Naive thymus-derived CD8-positive, alpha-beta T cell (primary cell): ENCODE results near the gene S100A7. TPM values are rescaled to one million over a fixed set of nuclear protein-coding genes. Genes with fewer than 3 reads are reported as not detected.
"Not testable (repeated sequence)": the region's sequence is repeated elsewhere in the genome, so short reads cannot be mapped to it uniquely, and the experiment has no call there.

Experiments
- ATAC-seq, 2 donors: fragments of 150-1000 bp; cut with Tn5 transposase in 1 of 2; sonication (Bioruptor Pico), chemical (Tn5 transposase) in 1 of 2; 1 replicate in 1 of 2; 2 replicates in 1 of 2; pipeline ENCODE4 v1.10.0; 2021; ENCODE audit warnings: mild to moderate bottlenecking in 2 of 2, moderate library complexity in 2 of 2
- POLR2A ChIA-PET: fragments of 350-600 bp; sonication (Branson Sonifier 250); formaldehyde crosslinking; loops from one replicate; lab custom pipeline; 2021; ENCODE audit warnings: antibody characterized with exemption; lab: Charles Lee
- DNase-seq, 10 donors: peaks; one replicate each; pipeline versions ENCODE4 v3.0.0 to v3.0.0-alpha.2; 2020 to 2022
- H3K27ac Mint-ChIP-seq, 10 donors: one replicate each; pipeline ENCODE4 v1.8.0; 2020 to 2022; ENCODE audit warnings: mild to moderate bottlenecking in 10 of 10, mixed read lengths in 10 of 10, moderate library complexity in 4 of 10, inconsistent platforms in 1 of 10
- H3K27me3 Mint-ChIP-seq, 5 donors: one replicate each; pipeline ENCODE4 v1.8.0; 2021 to 2022; ENCODE audit warnings: mixed read lengths in 5 of 5
- H3K36me3 Mint-ChIP-seq, 3 donors: one replicate each; pipeline ENCODE4 v1.8.0; 2020 to 2022; ENCODE audit warnings: mixed read lengths in 3 of 3, mild to moderate bottlenecking in 2 of 3, inconsistent platforms in 1 of 3
- H3K4me1 Mint-ChIP-seq, 4 donors: one replicate each; pipeline ENCODE4 v1.8.0; 2021 to 2022; ENCODE audit warnings: mixed read lengths in 4 of 4
- H3K4me3 Mint-ChIP-seq, 10 donors: one replicate each; pipeline ENCODE4 v1.8.0; 2020 to 2022; ENCODE audit warnings: mild to moderate bottlenecking in 10 of 10, mixed read lengths in 10 of 10, moderate library complexity in 6 of 10, inconsistent platforms in 1 of 10
- H3K9me3 Mint-ChIP-seq, 9 donors: one replicate each; pipeline ENCODE4 v1.8.0; 2020 to 2022; ENCODE audit warnings: mixed read lengths in 9 of 9, mild to moderate bottlenecking in 3 of 9, inconsistent platforms in 1 of 9, moderate library complexity in 1 of 9
- polyA plus RNA-seq, 3 donors: library from polyadenylated mRNA; unstranded; fragments of 300-500 nt; fragmentation: Illumina TruSeq; gene quantifications; one replicate each; pipeline ENCODE4 v1.2.3, GENCODE V29; 2021
- total RNA-seq, 8 experiments: library from RNA in 2 of 8; stranded (reverse) in 2 of 8; gene quantifications; one replicate each; pipeline ENCODE4 v1.2.3 and lab custom pipeline; 2021 to 2026

The S100A7 gene
- total and polyA plus RNA-seq, 5 experiments from 2014 or later = not detected

GRCh38 chr1:153466908-153467307 lies 6.5 kb upstream of the S100A7 start:
- Mint-ChIP-seq H3K27ac (no peak overlapping the region), H3K36me3 (peaks cover 0 to 10% (median 3%) of the 10 kb centered on the region in 3 donors), H3K4me3 (no peak overlapping the region), H3K4me1 (peaks cover 0 to 4% (median 0%) of the 10 kb centered on the region in 4 donors), H3K27me3 (peaks cover 8 to 27% (median 24%) of the 10 kb centered on the region in 5 donors), H3K9me3 (peaks cover 0 to 15% (median 10%) of the 10 kb centered on the region in 9 donors)
- DNase-seq (no peak), ATAC-seq (no peak)
- POLR2A ChIA-PET = no interaction called here

- H3K27ac Mint-ChIP-seq = no peak overlapping the region
- no peak overlapping the region for H3K4me3 Mint-ChIP-seq
- peaks cover 0 to 6% (median 3%) of the 10 kb centered on the region in 3 donors for H3K36me3 Mint-ChIP-seq
- peaks cover 0 to 4% (median 0%) of the 10 kb centered on the region in 4 donors for H3K4me1 Mint-ChIP-seq
- DNase-seq (peak; percentile 12 to 71 (median 51)), ATAC-seq (peak; percentile 75 to 76)
- peaks cover 0 to 9% (median 5%) of the 10 kb centered on the region in 9 donors for H3K9me3 Mint-ChIP-seq
- POLR2A ChIA-PET = interaction anchor here (0.7 kb wide), 1 partner anchor 29 kb away, joined by 3 read pairs; no protein-coding TSS in a partner anchor
- H3K27me3 Mint-ChIP-seq = peaks cover 11 to 27% (median 24%) of the 10 kb centered on the region in 5 donors
Observed at GRCh38 chr1:153465811-153466636, 5.6 kb upstream of the S100A7 start.

DNA sequence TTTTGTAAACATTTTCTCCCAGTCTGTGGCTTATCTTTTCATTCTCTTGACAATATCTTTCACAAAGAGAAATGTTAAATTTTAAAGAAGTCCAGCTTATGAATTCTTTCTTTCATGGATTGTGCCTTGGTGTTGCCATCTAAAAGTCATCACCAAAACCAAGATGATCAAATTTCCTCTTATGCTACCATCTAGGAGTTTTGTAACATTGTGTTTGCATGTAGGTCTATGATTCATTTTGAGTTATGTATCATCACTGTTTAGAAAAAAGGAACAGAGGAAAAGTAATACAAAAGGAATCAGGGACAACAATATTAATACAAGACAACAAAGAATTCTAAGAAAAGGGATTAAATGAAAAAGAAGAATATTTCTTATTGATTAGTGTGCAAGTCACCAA lies 2.3 kb upstream of the S100A7 start:
- H3K4me3 Mint-ChIP-seq, H3K4me1 Mint-ChIP-seq, DNase-seq, H3K36me3 Mint-ChIP-seq, H3K9me3 Mint-ChIP-seq, ATAC-seq, POLR2A ChIA-PET, H3K27ac Mint-ChIP-seq: not testable (repeated sequence)
- peaks cover 14 to 26% (median 24%) of the 10 kb centered on the region in 5 donors for H3K27me3 Mint-ChIP-seq

DNA sequence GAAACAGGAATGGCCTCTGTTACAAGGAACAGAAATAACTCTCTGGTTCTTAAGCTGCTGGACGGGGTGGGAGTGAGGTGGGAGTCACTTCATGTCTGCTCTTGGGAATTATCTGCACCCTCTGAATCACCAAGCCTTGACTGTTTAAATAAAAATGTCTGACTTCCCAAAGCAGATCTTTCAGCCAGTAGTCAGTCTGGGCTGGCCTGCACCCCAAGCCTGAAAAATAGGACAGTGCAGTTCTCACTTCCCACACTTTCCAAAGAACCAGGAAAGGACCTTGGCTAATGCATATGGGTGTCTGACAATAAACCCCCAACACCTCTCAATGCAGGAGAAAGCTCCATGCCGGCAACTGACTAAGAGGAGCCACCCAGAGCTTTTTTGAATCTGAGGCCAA lies 796 bp downstream of the S100A7 start:
- POLR2A ChIA-PET = no interaction called here
- H3K4me3 Mint-ChIP-seq = no peak overlapping the region
- peaks cover 10 to 39% (median 32%) of the 10 kb centered on the region in 5 donors for H3K27me3 Mint-ChIP-seq
- no peak for ATAC-seq
- H3K27ac Mint-ChIP-seq = no peak overlapping the region
- H3K36me3 Mint-ChIP-seq = peaks cover 0 to 3% (median 0%) of the 10 kb centered on the region in 3 donors
- H3K9me3 Mint-ChIP-seq = no peaks in the 10 kb centered on the region
- DNase-seq = no peak
- no peaks in the 10 kb centered on the region for H3K4me1 Mint-ChIP-seq

DNA sequence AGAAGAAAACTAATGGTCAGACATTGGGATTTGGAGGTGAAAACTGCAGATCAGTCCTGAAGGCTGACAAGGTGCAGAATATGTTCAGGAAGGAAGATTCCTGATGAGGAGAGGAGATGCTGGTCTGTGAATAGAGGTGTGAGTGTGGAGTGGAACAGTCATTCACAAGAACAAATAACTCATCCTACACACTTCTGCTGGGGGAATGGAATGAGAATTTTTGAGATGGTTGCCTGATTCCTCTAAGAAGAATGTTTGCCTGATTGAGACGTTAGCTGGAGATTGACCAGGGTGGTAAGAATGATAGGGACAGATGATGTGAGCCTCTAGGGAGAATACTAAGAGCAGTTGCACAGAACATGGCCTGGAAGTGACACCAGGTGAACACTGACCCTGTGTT lies 4.1 kb downstream of the S100A7 start:
- peaks cover 0 to 2% (median 0%) of the 10 kb centered on the region in 9 donors for H3K9me3 Mint-ChIP-seq
- POLR2A ChIA-PET = no interaction called here
- ATAC-seq = no peak
- no peak overlapping the region for H3K27ac Mint-ChIP-seq
- H3K4me1 Mint-ChIP-seq = no peaks in the 10 kb centered on the region
- no peak for DNase-seq
- peaks cover 0 to 4% (median 0%) of the 10 kb centered on the region in 3 donors for H3K36me3 Mint-ChIP-seq
- no peak overlapping the region for H3K4me3 Mint-ChIP-seq
- H3K27me3 Mint-ChIP-seq = peaks cover 15 to 35% (median 25%) of the 10 kb centered on the region in 5 donors

- H3K4me1 Mint-ChIP-seq, DNase-seq, H3K36me3 Mint-ChIP-seq, H3K27ac Mint-ChIP-seq, POLR2A ChIA-PET, H3K9me3 Mint-ChIP-seq, ATAC-seq, H3K4me3 Mint-ChIP-seq: not testable (repeated sequence)
- H3K27me3 Mint-ChIP-seq = peaks cover 20 to 74% (median 40%) of the 10 kb centered on the region in 5 donors
Observed at GRCh38 chr1:153448851-153449250, 11.6 kb downstream of the S100A7 start.

- peaks cover 18 to 85% (median 45%) of the 10 kb centered on the region in 5 donors for H3K27me3 Mint-ChIP-seq
- POLR2A ChIA-PET = no interaction called here
- no peak overlapping the region for H3K4me3 Mint-ChIP-seq
- DNase-seq (no peak), ATAC-seq (no peak)
- H3K36me3 Mint-ChIP-seq = no peaks in the 10 kb centered on the region
- H3K4me1 Mint-ChIP-seq = no peaks in the 10 kb centered on the region
- H3K27ac Mint-ChIP-seq = no peak overlapping the region
- H3K9me3 Mint-ChIP-seq = no peaks in the 10 kb centered on the region
Observed at GRCh38 chr1:153447498-153448170, 12.8 kb downstream of the S100A7 start.

GRCh38 chr1:153444078-153444477 lies 16.4 kb downstream of the S100A7 start:
- H3K9me3 Mint-ChIP-seq = peaks cover 0 to 3% (median 0%) of the 10 kb centered on the region in 9 donors
- no peaks in the 10 kb centered on the region for H3K36me3 Mint-ChIP-seq
- DNase-seq (no peak), ATAC-seq (no peak)
- H3K4me3 Mint-ChIP-seq = no peak overlapping the region
- H3K4me1 Mint-ChIP-seq = no peaks in the 10 kb centered on the region
- H3K27me3 Mint-ChIP-seq = peaks cover 14 to 58% (median 31%) of the 10 kb centered on the region in 5 donors
- POLR2A ChIA-PET = no interaction called here
- H3K27ac Mint-ChIP-seq = no peak overlapping the region

DNA sequence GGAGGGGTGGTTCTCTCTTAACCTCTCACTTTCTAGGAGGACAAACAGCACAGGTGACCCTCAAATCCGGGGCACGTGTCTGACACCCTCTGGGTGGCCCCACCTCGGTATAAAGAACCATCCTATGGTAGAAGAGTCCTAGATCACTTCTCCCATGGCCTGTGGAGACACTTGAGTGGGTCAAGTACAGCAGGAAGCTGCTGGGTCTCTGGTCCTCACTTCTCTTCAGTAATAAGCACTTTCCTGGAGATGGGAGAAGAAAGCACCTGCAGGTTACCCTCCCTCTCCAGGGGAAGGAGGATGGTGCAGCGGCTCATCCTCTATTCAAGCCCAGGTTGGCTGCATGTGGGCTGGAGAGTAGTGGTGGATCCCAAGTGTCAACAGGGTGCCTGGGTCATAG lies 17.0 kb downstream of the S100A7 start:
- Mint-ChIP-seq H3K4me1 (no peaks in the 10 kb centered on the region), H3K36me3 (no peaks in the 10 kb centered on the region), H3K4me3 (no peak overlapping the region), H3K9me3 (peaks cover 0 to 3% (median 0%) of the 10 kb centered on the region in 9 donors), H3K27ac (no peak overlapping the region), H3K27me3 (peaks cover 12 to 54% (median 28%) of the 10 kb centered on the region in 5 donors)
- DNase-seq = no peak
- POLR2A ChIA-PET = no interaction called here
- no peak for ATAC-seq

GRCh38 chr1:153441238-153441755 lies 19.2 kb downstream of the S100A7 start:
- Mint-ChIP-seq H3K36me3 (no peaks in the 10 kb centered on the region), H3K4me3 (no peak overlapping the region), H3K27me3 (peaks cover 19 to 58% (median 31%) of the 10 kb centered on the region in 5 donors), H3K27ac (no peak overlapping the region), H3K4me1 (no peaks in the 10 kb centered on the region), H3K9me3 (peaks cover 0 to 3% (median 0%) of the 10 kb centered on the region in 9 donors)
- no peak for DNase-seq
- ATAC-seq = no peak
- POLR2A ChIA-PET = no interaction called here

DNA sequence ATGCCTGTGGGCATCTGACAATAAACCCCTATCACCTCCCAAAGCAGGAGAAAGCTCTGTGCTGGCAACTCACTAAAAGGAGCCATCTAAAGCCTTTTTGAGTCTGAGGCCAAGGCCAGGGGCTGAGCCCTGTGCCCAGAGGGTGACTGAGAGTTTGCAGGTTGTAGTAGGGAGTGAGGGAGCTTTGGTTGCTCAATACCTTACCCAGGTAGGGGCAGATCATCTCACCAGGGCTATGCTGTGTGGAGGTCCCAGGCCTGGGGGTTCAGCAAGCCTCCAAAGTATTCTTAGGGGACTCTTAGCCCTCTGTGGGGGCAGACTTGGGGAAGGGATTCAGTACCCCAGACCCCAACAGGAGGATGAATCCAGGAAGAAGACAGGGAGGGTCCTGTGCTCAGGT lies 21.2 kb downstream of the S100A7 start:
- H3K9me3 Mint-ChIP-seq = peaks cover 0 to 3% (median 0%) of the 10 kb centered on the region in 9 donors
- no peak overlapping the region for H3K27ac Mint-ChIP-seq
- ATAC-seq (no peak), DNase-seq (no peak)
- no peak overlapping the region for H3K4me3 Mint-ChIP-seq
- H3K4me1 Mint-ChIP-seq = no peaks in the 10 kb centered on the region
- H3K36me3 Mint-ChIP-seq = no peaks in the 10 kb centered on the region
- H3K27me3 Mint-ChIP-seq = peaks cover 11 to 51% (median 26%) of the 10 kb centered on the region in 5 donors
- POLR2A ChIA-PET = no interaction called here

DNA sequence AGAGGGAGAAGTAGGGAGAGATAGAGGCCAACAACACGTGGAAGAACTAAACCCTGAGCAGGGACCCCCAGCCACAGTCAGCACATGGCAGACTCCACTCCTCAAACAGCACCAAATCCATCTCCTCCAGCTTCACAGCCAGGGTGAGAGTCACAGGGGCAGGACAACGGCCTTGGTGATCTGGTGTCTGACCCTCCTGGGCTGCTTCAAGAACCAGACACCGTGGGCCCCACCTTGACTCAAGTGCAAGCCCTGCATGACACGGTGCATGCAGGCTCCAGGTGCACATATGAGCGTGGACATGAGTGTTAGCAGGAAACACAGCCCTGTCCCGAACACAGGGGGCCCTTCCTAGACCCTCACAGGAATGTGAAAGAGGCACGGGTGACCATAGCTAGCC lies 21.9 kb downstream of the S100A7 start:
- H3K36me3 Mint-ChIP-seq = no peaks in the 10 kb centered on the region
- H3K9me3 Mint-ChIP-seq = peaks cover 0 to 3% (median 0%) of the 10 kb centered on the region in 9 donors
- POLR2A ChIA-PET = no interaction called here
- ATAC-seq (no peak), DNase-seq (no peak)
- H3K27ac Mint-ChIP-seq = no peak overlapping the region
- H3K27me3 Mint-ChIP-seq = peaks cover 11 to 45% (median 20%) of the 10 kb centered on the region in 5 donors
- no peak overlapping the region for H3K4me3 Mint-ChIP-seq
- H3K4me1 Mint-ChIP-seq = no peaks in the 10 kb centered on the region

- ATAC-seq = no peak
- Mint-ChIP-seq H3K27ac (no peak overlapping the region), H3K4me1 (no peaks in the 10 kb centered on the region), H3K9me3 (peaks cover 0 to 3% (median 0%) of the 10 kb centered on the region in 9 donors), H3K36me3 (no peaks in the 10 kb centered on the region), H3K4me3 (no peak overlapping the region), H3K27me3 (peaks cover 9 to 37% (median 19%) of the 10 kb centered on the region in 5 donors)
- no peak for DNase-seq
- POLR2A ChIA-PET = no interaction called here
Observed at GRCh38 chr1:153437236-153437635, 23.2 kb downstream of the S100A7 start.
